Body of pancreas (tissue), 4 donors: Measurements from ENCODE around the gene CAMK1D.

Source experiments
- CTCF ChIP-seq, 7 experiments: fragments of 450-650 bp in 4 of 7; fragments of 200-600 bp in 3 of 7; sonication (generic) in 3 of 7; IDR thresholded peaks; one replicate each; pipeline ENCODE4 v1.5.1; 2016 to 2019; ENCODE audit warnings: antibody characterized with exemption in 7 of 7
- POLR2A ChIP-seq, 3 donors: fragments of 450-650 bp; IDR thresholded peaks; one replicate each; pipeline ENCODE4 v1.6.1; 2016; ENCODE audit warnings: antibody characterized with exemption in 3 of 3, mild to moderate bottlenecking in 2 of 3

- TF ChIP-seq CTCF (IDR thresholded peaks at IDR 0.05) (no peak), POLR2A (IDR thresholded peaks at IDR 0.05) (no peak)
Measured at GRCh38 chr10:12590675-12591659, 241.6 kb downstream of the CAMK1D start.
